GM12878 (cell line): ENCODE data around the gene PHC3. TPM values are rescaled to one million over a fixed set of nuclear protein-coding genes. Genes with fewer than 3 reads are reported as not detected.

Experiments
- ATAC-seq: fragments of 200-7000 bp; cut with Tn5 transposase; 3 replicates; pipeline ENCODE4 v1.9.1; 2020; ENCODE audit warnings: mild to moderate bottlenecking, moderate library complexity
- BruUV-seq: library from RNA; stranded (reverse); fragments of 400-500 nt; replicated peaks from 2 replicates; lab custom pipeline; 2021; lab: Mats Ljungman, UMichigan
- CTCF ChIA-PET: fragments of 300-600 bp; sonication (Branson Sonifier 250); formaldehyde crosslinking; extraction: SDS; loops from one replicate; lab custom pipeline; 2021; ENCODE audit warnings: inconsistent platforms; lab: Yijun Ruan, JAX
- POLR2A ChIA-PET: fragments of 350-600 bp; formaldehyde crosslinking; extraction: SDS; loops from one replicate; lab custom pipeline; 2021; ENCODE audit warnings: inconsistent platforms; lab: Charles Lee
- RAD21 ChIA-PET: fragments of 300-600 bp; sonication (Branson Sonifier 250); formaldehyde crosslinking; loops from one replicate; lab custom pipeline; 2023; ENCODE audit warnings: antibody characterized with exemption; ENCODE audit not compliant: unreplicated experiment; lab: Charles Lee
- SMC1A ChIA-PET: fragments of 300-600 bp; sonication (Branson Sonifier 250); formaldehyde crosslinking; loops from one replicate; lab custom pipeline; 2023; ENCODE audit not compliant: unreplicated experiment, uncharacterized antibody; lab: Charles Lee
- DNase-seq: peaks from one replicate; pipeline ENCODE4 v3.0.0-alpha.2; 2011; ENCODE audit warnings: low read depth, low spot score
- FAIRE-seq: peaks from 3 replicates; lab custom pipeline; 2011; peaks lifted over from hg19 to GRCh38; lab: Jason Lieb, UNC
- H2AFZ ChIP-seq: 2 replicates; pipeline ENCODE4 v1.6.0; 2011; ENCODE audit warnings: low read depth, low read length, control low read depth; ENCODE audit not compliant: control insufficient read depth
- H3K27ac ChIP-seq: 2 replicates; pipeline ENCODE4 v1.5.1; 2011; ENCODE audit warnings: control low read depth; ENCODE audit not compliant: control insufficient read depth, insufficient read depth
- H3K27me3 ChIP-seq, 2 experiments: replicated peaks in 1 of 2; 2 replicates each; pipeline versions ENCODE4 v1.6.0 to v1.6.1; 2011; ENCODE audit warnings: low read length in 1 of 2; ENCODE audit not compliant: control insufficient read depth in 2 of 2, insufficient read depth in 2 of 2
- H3K36me3 ChIP-seq, 2 experiments: 2 replicates each; pipeline ENCODE4 v1.5.1; 2011; ENCODE audit warnings: low read length in 1 of 2; ENCODE audit not compliant: control insufficient read depth in 2 of 2, insufficient read depth in 2 of 2
- H3K4me1 ChIP-seq: 2 replicates; pipeline ENCODE4 v1.6.1; 2011; ENCODE audit warnings: mild to moderate bottlenecking, low read length, moderate library complexity, mixed read lengths; ENCODE audit not compliant: control insufficient read depth, insufficient read depth
- H3K4me2 ChIP-seq: 2 replicates; pipeline ENCODE4 v1.6.0; 2011; ENCODE audit warnings: control low read depth; ENCODE audit not compliant: control insufficient read depth, insufficient read depth
- H3K4me3 ChIP-seq: fragments of 200-600 bp; sonication (generic); 2 replicates; pipeline ENCODE4 v1.5.1; 2016
- H3K79me2 ChIP-seq: 2 replicates; pipeline ENCODE4 v1.6.0; 2011; ENCODE audit warnings: low read length; ENCODE audit not compliant: control insufficient read depth, insufficient read depth
- H3K9ac ChIP-seq: 2 replicates; pipeline ENCODE4 v1.8.0; 2011; ENCODE audit warnings: low read length, control low read depth, mixed read lengths; ENCODE audit not compliant: control insufficient read depth, insufficient read depth
- H3K9me3 ChIP-seq: replicated peaks from 3 replicates; pipeline ENCODE4 v1.5.1; 2011; ENCODE audit warnings: mild to moderate bottlenecking, low read length; ENCODE audit not compliant: control insufficient read depth, insufficient read depth
- H4K20me1 ChIP-seq: 2 replicates; pipeline ENCODE4 v1.6.0; 2011; ENCODE audit not compliant: control insufficient read depth, insufficient read depth
- BRCA1 ChIP-seq: IDR thresholded peaks from 2 replicates; pipeline ENCODE4 v1.6.1; 2011; ENCODE audit warnings: low read depth, low read length, improper control_type of control experiment
- CEBPZ ChIP-seq: fragments of 150-350 bp; IDR thresholded peaks from 2 replicates; pipeline ENCODE4 v1.6.1; 2016; ENCODE audit warnings: low read depth, low read length
- EZH2 ChIP-seq: IDR thresholded peaks from 2 replicates; pipeline ENCODE4 v1.6.1; 2012; ENCODE audit warnings: low read depth, mild to moderate bottlenecking, control low read depth, inconsistent platforms, low read length, borderline replicate concordance; ENCODE audit not compliant: control insufficient read depth
- KDM1A ChIP-seq: fragments of 200-600 bp; sonication (generic); IDR thresholded peaks from 2 replicates; pipeline ENCODE4 v1.6.1; 2016; ENCODE audit warnings: borderline replicate concordance
- KLF5 ChIP-seq: fragments of 450-650 bp; IDR thresholded peaks from 2 replicates; pipeline ENCODE4 v1.6.1; 2014; ENCODE audit warnings: mild to moderate bottlenecking; ENCODE audit not compliant: partially characterized antibody
- MEF2A ChIP-seq: IDR thresholded peaks from 2 replicates; pipeline ENCODE4 v1.6.1; 2011; ENCODE audit warnings: low read depth, mild to moderate bottlenecking, low read length, moderate library complexity; ENCODE audit not compliant: insufficient read depth
- MYB ChIP-seq: fragments of 150-350 bp; IDR thresholded peaks from 2 replicates; pipeline ENCODE4 v1.6.1; 2014; ENCODE audit warnings: mild to moderate bottlenecking, low read depth, low read length, borderline replicate concordance
- NBN ChIP-seq: fragments of 450-650 bp; IDR thresholded peaks from 2 replicates; pipeline ENCODE4 v1.6.1; 2016
- NFIC ChIP-seq: IDR thresholded peaks from 2 replicates; pipeline ENCODE4 v1.6.1; 2012; ENCODE audit warnings: low read depth, mild to moderate bottlenecking, inconsistent platforms, low read length, moderate library complexity
- NFYB ChIP-seq: IDR thresholded peaks from 2 replicates; pipeline ENCODE4 v1.6.1; 2011; ENCODE audit warnings: low read depth, mild to moderate bottlenecking, low read length, improper control_type of control experiment, moderate library complexity; ENCODE audit not compliant: insufficient read depth
- PAX5 ChIP-seq: IDR thresholded peaks from 2 replicates; pipeline ENCODE4 v1.6.1; 2011; ENCODE audit warnings: low read depth, low read length, borderline replicate concordance
- PML ChIP-seq: IDR thresholded peaks from 2 replicates; pipeline ENCODE4 v1.6.1; 2012; ENCODE audit warnings: low read length, inconsistent platforms
- RFX5 ChIP-seq: IDR thresholded peaks from 2 replicates; pipeline ENCODE4 v1.6.1; 2011; ENCODE audit warnings: low read depth, low read length, improper control_type of control experiment
- RUNX3 ChIP-seq: IDR thresholded peaks from 2 replicates; pipeline ENCODE4 v1.6.1; 2012; ENCODE audit warnings: low read length, inconsistent platforms
- STAT1 ChIP-seq: fragments of 450-650 bp; conservative IDR thresholded peaks from 2 replicates; pipeline ENCODE4 v1.6.1; 2014; ENCODE audit warnings: antibody characterized with exemption, mild to moderate bottlenecking
- TAF1 ChIP-seq: IDR thresholded peaks from 2 replicates; pipeline ENCODE4 v1.6.1; 2011; ENCODE audit warnings: mild to moderate bottlenecking, low read depth, low read length, borderline replicate concordance
- ZBTB4 ChIP-seq: fragments of 450-650 bp; formaldehyde crosslinking; IDR thresholded peaks from 2 replicates; pipeline ENCODE4 v1.4.0; 2022; ENCODE audit warnings: mild to moderate bottlenecking, moderate library complexity
- WGBS: methylation state at CpG from one replicate; pipeline ENCODE4 v1.1.6; 2016; ENCODE audit warnings: low lambda C conversion rate; ENCODE audit not compliant: insufficient replicate concordance, insufficient coverage; ENCODE audit errors: missing lambda C conversion rate; 5-methylcytosine and 5-hydroxymethylcytosine counted together
- in situ Hi-C: fragments of 300-500 bp; cut with MboI; formaldehyde crosslinking; loops from 9 replicates; pipeline ENCODE4 v1.14.3; 2018; ENCODE audit warnings: mixed read lengths
- intact Hi-C: fragments of 100-400 bp; cut with micrococcal nuclease; formaldehyde crosslinking; loops from one replicate; pipeline ENCODE4 v1.14.2; 2022; ENCODE audit not compliant: unreplicated experiment
- polyA plus RNA-seq, 11 experiments: library from polyadenylated mRNA; depleted of rRNA in 4 of 11; unstranded in 6 of 11; stranded (reverse) in 5 of 11; fragments of >200 nt; fragmentation: Nextera tagmentation in 4 of 11; fragmentation: Illumina TruSeq in 1 of 11; extraction: Ambion mirVana in 4 of 11; extraction: Trizol in 1 of 11; gene quantifications; 1 replicate in 1 of 11; 2 replicates in 10 of 11; pipeline versions ENCODE4 v1.2.1 to v1.2.3, GENCODE V29; 2011 to 2016; ENCODE audit warnings: inconsistent platforms in 2 of 11, missing spikeins in 2 of 11, low read depth in 1 of 11
- total RNA-seq, 4 experiments: library from RNA; depleted of rRNA in 3 of 4; stranded (reverse); fragments of >200 nt in 3 of 4; fragmentation: Illumina TruSeq in 1 of 4; extraction: Trizol in 1 of 4; gene quantifications; 2 replicates each; pipeline versions ENCODE4 v1.2.1 to v1.2.3, GENCODE V29; 2013 to 2021

Gene PHC3
- total and polyA plus RNA-seq, 10 of the 15 experiments (the other 5 are each of a cell fraction or from before 2014, with no cell fraction given): 3.3 to 62.3 (median 22.1) TPM

GRCh38 chr3:170049146-170050000, 132.2 kb downstream of the PHC3 start:
- peaks cover 77% of the 10 kb centered on the region for H3K79me2 ChIP-seq
- no peak for TF ChIP-seq KLF5
- TF ChIP-seq PAX5: no peak
- TF ChIP-seq PML: no peak
- TF ChIP-seq KDM1A: no peak
- no peak for TF ChIP-seq NFYB
- no peak for TF ChIP-seq ZBTB4 (CRISPR knock-in tag)
- no peak for TF ChIP-seq RFX5
- TF ChIP-seq BRCA1: no peak
- no peak for TF ChIP-seq RUNX3
- TF ChIP-seq MYB: no peak
- TF ChIP-seq MEF2A: no peak
- TF ChIP-seq TAF1: no peak
- no peak for TF ChIP-seq EZH2
- no peak for TF ChIP-seq STAT1
- TF ChIP-seq CEBPZ: no peak
- no peak for TF ChIP-seq NBN
- TF ChIP-seq NFIC: no peak

More at GRCh38 chr3:170049146-170050000, 132.2 kb downstream of the PHC3 start:
- in situ Hi-C loops: loop anchor here (25.0 kb wide), 1 partner anchor 912 kb away; no protein-coding TSS in a partner anchor
- CTCF ChIA-PET: interaction anchor here (0.6 kb wide), 1 partner anchor 29 kb away, joined by 3 read pairs; no protein-coding TSS in a partner anchor
- ATAC-seq: no peak
- Histone ChIP-seq H3K4me1 (peaks cover 31% of the 10 kb centered on the region), H3K27me3 (peaks cover 0 to 4% of the 10 kb centered on the region in 2 experiments; a peak in 2 of 4 replicates), H3K36me3 (peaks cover 0 to 27% of the 10 kb centered on the region in 2 experiments; a peak in 1 of 4 replicates), H3K4me2 (no peak overlapping the region), H3K27ac (no peak overlapping the region), H3K9me3 (peaks cover 3% of the 10 kb centered on the region), H3K9ac (no peak overlapping the region), H3K4me3 (no peak overlapping the region), H2AFZ (no peak overlapping the region), H4K20me1 (no peaks in the 10 kb centered on the region)
- intact Hi-C loops: no loop called here
- DNase-seq: no peak
- FAIRE-seq: no peak
- no TSS peak for BruUV-seq
- SMC1A ChIA-PET: no interaction called here
- POLR2A ChIA-PET: interaction anchor here (0.7 kb wide), 1 partner anchor 222 kb away, joined by 4 read pairs; no protein-coding TSS in a partner anchor
- RAD21 ChIA-PET: no interaction called here
- WGBS: 52% methylated on average over 10 of the region's 10 CpGs
